22Rv1 (cell line): Measurements from ENCODE around the gene TRIM25.

Source experiments
- ZFX ChIP-seq: fragments of 450-650 bp; IDR thresholded peaks from 2 replicates; pipeline ENCODE4 v1.6.1; 2017; ENCODE audit warnings: antibody characterized with exemption, borderline replicate concordance
- TF ChIP-seq, protein P1 (sequence below): fragments of 450-650 bp; IDR thresholded peaks from 2 replicates; pipeline ENCODE4 v1.5.1; 2017; ENCODE audit warnings: mild to moderate bottlenecking

DNA sequence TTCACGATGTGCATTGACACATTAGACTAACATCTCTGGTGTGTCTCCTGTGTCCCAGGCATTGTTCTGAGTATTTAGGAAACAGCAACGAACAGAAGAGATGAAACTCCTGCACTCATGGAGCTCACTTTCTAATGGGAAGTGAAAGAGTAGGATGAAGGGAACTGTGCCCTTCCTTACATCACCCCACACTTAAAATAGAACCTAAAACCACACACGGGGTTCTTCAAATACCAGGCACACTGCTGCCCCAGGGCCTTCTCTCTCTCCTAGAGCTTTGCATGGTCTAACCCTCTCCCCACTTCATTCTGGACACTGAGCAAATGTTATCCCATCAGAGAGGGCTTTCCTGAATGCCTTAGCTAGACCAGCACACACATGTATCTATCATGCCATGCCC, 33.7 kb downstream of the TRIM25 start:
- TF ChIP-seq, protein P1, sequence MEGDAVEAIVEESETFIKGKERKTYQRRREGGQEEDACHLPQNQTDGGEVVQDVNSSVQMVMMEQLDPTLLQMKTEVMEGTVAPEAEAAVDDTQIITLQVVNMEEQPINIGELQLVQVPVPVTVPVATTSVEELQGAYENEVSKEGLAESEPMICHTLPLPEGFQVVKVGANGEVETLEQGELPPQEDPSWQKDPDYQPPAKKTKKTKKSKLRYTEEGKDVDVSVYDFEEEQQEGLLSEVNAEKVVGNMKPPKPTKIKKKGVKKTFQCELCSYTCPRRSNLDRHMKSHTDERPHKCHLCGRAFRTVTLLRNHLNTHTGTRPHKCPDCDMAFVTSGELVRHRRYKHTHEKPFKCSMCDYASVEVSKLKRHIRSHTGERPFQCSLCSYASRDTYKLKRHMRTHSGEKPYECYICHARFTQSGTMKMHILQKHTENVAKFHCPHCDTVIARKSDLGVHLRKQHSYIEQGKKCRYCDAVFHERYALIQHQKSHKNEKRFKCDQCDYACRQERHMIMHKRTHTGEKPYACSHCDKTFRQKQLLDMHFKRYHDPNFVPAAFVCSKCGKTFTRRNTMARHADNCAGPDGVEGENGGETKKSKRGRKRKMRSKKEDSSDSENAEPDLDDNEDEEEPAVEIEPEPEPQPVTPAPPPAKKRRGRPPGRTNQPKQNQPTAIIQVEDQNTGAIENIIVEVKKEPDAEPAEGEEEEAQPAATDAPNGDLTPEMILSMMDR: no peak
- TF ChIP-seq ZFX: no peak
